Measurements from ENCODE around the gene IGF1.

- no peak for TF ChIP-seq EZH2phosphoT487 (IDR thresholded peaks at IDR 0.05; ENCODE audit: borderline replicate concordance, low read depth)
- TF ChIP-seq CTCF (IDR thresholded peaks at IDR 0.05), result no peak
- no peak for TF ChIP-seq MXI1 (IDR thresholded peaks at IDR 0.05; ENCODE audit: low read depth, low read length)
- TF ChIP-seq PBX3 (IDR thresholded peaks at IDR 0.05), result no peak
- TF ChIP-seq POLR2AphosphoS5 (IDR thresholded peaks at IDR 0.05; ENCODE audit: low read depth, low read length), result no peak
- TF ChIP-seq RFX5 (IDR thresholded peaks at IDR 0.05; ENCODE audit: low read length), result no peak
- TF ChIP-seq NRF1 (IDR thresholded peaks at IDR 0.05; ENCODE audit: low read depth, low read length), result no peak
- TF ChIP-seq MAX (IDR thresholded peaks at IDR 0.05; ENCODE audit: low read depth), result no peak
- no peak for TF ChIP-seq FOSL2 (IDR thresholded peaks at IDR 0.05; ENCODE audit: borderline replicate concordance, low read depth)
- TF ChIP-seq EP300 (IDR thresholded peaks at IDR 0.05; ENCODE audit: borderline replicate concordance in 1 of 2, low read depth in 1 of 2, low read length in 1 of 2), result no peak
- TF ChIP-seq CHD2 (IDR thresholded peaks at IDR 0.05; ENCODE audit: low read length, partially characterized antibody), result no peak
- no peak for TF ChIP-seq NFIC (IDR thresholded peaks at IDR 0.05; ENCODE audit: borderline replicate concordance)
- no peak for TF ChIP-seq YY1 (IDR thresholded peaks at IDR 0.05; ENCODE audit: low read depth)
- no peak for TF ChIP-seq USF1 (IDR thresholded peaks at IDR 0.05; ENCODE audit: borderline replicate concordance, low read depth)
These were observed 103.6 kb downstream of the IGF1 start for GRCh38 chr12:102376781-102377180.

Measured in SK-N-SH (cell line).